ENCODE data around the gene ANKRD40. TPM values are rescaled to one million over a fixed set of nuclear protein-coding genes. Genes with fewer than 3 reads are reported as not detected.
A peak's percentile ranks its signal among the peaks of the same experiment; 100 is the strongest.

Gene ANKRD40
- total RNA-seq, 1 experiment from 2014 or later = 33.5 TPM

- H3K9me2 ChIP-seq (ENCODE audit: insufficient read depth) = no peaks in the 10 kb centered on the region
- no peak overlapping the region for H3K4me3 ChIP-seq
- H3K4me2 ChIP-seq = no peak overlapping the region
- ChIA-PET POLR2A (ENCODE audit: unreplicated experiment) (no interaction called here), CTCF (no interaction called here)
- no TSS peak for BruUV-seq (replicated peaks)
- peaks cover 89% of the 10 kb centered on the region for H3K4me1 ChIP-seq (replicated peaks; ENCODE audit: insufficient read depth)
- TF ChIP-seq CTCF (conservative IDR thresholded peaks at IDR 0.05) = no peak
- TF ChIP-seq EZH2 (IDR thresholded peaks at IDR 0.05; ENCODE audit: low read depth) = no peak
- no peaks in the 10 kb centered on the region; the same call in 1 of the 2 replicates for H4K20me1 ChIP-seq (ENCODE audit: insufficient read depth)
- no peaks in the 10 kb centered on the region for H3K79me2 ChIP-seq (ENCODE audit: low read depth)
- H3F3A ChIP-seq (ENCODE audit: insufficient read depth, low read depth) = peaks cover 99% of the 10 kb centered on the region
- H3K27ac ChIP-seq = no peak overlapping the region
- no peak for DNase-seq
- peaks cover 51% of the 10 kb centered on the region for H3K36me3 ChIP-seq (ENCODE audit: low read depth)
- H3K27me3 ChIP-seq (ENCODE audit: insufficient read depth, low read depth) = no peaks in the 10 kb centered on the region
- H3K9me3 ChIP-seq (ENCODE audit: insufficient read depth, low read depth) = no peaks in the 10 kb centered on the region
- intact Hi-C loops (cut with micrococcal nuclease; ENCODE audit: unreplicated experiment) = loop anchor here (2.0 kb wide), 1 partner anchor 27 kb away; no protein-coding TSS in a partner anchor
- H2AFZ ChIP-seq = no peak overlapping the region
These were observed 20.3 kb downstream of the ANKRD40 start for GRCh38 chr17:50687200-50688066.

GRCh38 chr17:50686494-50687199, 21.1 kb downstream of the ANKRD40 start:
- Histone ChIP-seq H3K4me3 (no peak overlapping the region), H3F3A (ENCODE audit: insufficient read depth, low read depth) (peaks cover 98% of the 10 kb centered on the region), H3K4me1 (replicated peaks; ENCODE audit: insufficient read depth) (peaks cover 81% of the 10 kb centered on the region), H3K27ac (peak overlapping the region; percentile 33; the same call in 1 of the 2 replicates), H4K20me1 (ENCODE audit: insufficient read depth) (no peaks in the 10 kb centered on the region; the same call in 1 of the 2 replicates), H3K27me3 (ENCODE audit: insufficient read depth, low read depth) (no peaks in the 10 kb centered on the region), H3K79me2 (ENCODE audit: low read depth) (no peaks in the 10 kb centered on the region), H3K9me3 (ENCODE audit: insufficient read depth, low read depth) (no peaks in the 10 kb centered on the region), H2AFZ (no peak overlapping the region), H3K4me2 (0 out of 2 replicates have a peak overlapping the region, but pooled peaks have one; percentile 8), H3K36me3 (ENCODE audit: low read depth) (peaks cover 54% of the 10 kb centered on the region), H3K9me2 (ENCODE audit: insufficient read depth) (no peaks in the 10 kb centered on the region)
- POLR2A ChIA-PET (ENCODE audit: unreplicated experiment) = no interaction called here
- intact Hi-C loops (cut with micrococcal nuclease; ENCODE audit: unreplicated experiment) = loop anchor here (2.0 kb wide), 1 partner anchor 26 kb away; no protein-coding TSS in a partner anchor
- CTCF ChIA-PET = interaction anchor here (0.6 kb wide), 1 partner anchor 59 kb away, joined by 3 read pairs; no protein-coding TSS in a partner anchor
- no peak for TF ChIP-seq EZH2 (IDR thresholded peaks at IDR 0.05; ENCODE audit: low read depth)
- no peak for TF ChIP-seq CTCF (conservative IDR thresholded peaks at IDR 0.05)
- DNase-seq = peak in 1 of 2 experiments; percentile 60
- BruUV-seq (replicated peaks) = no TSS peak

GRCh38 chr17:50685691-50686493, 21.8 kb downstream of the ANKRD40 start:
- Histone ChIP-seq H3K27me3 (ENCODE audit: insufficient read depth, low read depth) (no peaks in the 10 kb centered on the region), H3K4me1 (replicated peaks; ENCODE audit: insufficient read depth) (peaks cover 74% of the 10 kb centered on the region), H3K4me3 (no peak overlapping the region), H3K79me2 (ENCODE audit: low read depth) (no peaks in the 10 kb centered on the region), H3K9me2 (ENCODE audit: insufficient read depth) (no peaks in the 10 kb centered on the region), H3K4me2 (0 out of 2 replicates have a peak overlapping the region, but pooled peaks have one; percentile 8), H3F3A (ENCODE audit: insufficient read depth, low read depth) (peaks cover 95% of the 10 kb centered on the region), H3K9me3 (ENCODE audit: insufficient read depth, low read depth) (no peaks in the 10 kb centered on the region), H4K20me1 (ENCODE audit: insufficient read depth) (no peaks in the 10 kb centered on the region; the same call in 1 of the 2 replicates), H2AFZ (no peak overlapping the region), H3K36me3 (ENCODE audit: low read depth) (peaks cover 56% of the 10 kb centered on the region), H3K27ac (peak overlapping the region; percentile 33; the same call in 1 of the 2 replicates)
- POLR2A ChIA-PET (ENCODE audit: unreplicated experiment) = no interaction called here
- no peak for DNase-seq
- no peak for TF ChIP-seq CTCF (conservative IDR thresholded peaks at IDR 0.05)
- no peak for TF ChIP-seq EZH2 (IDR thresholded peaks at IDR 0.05; ENCODE audit: low read depth)
- CTCF ChIA-PET = interaction anchor here (0.6 kb wide), 1 partner anchor 58 kb away, joined by 3 read pairs; no protein-coding TSS in a partner anchor
- intact Hi-C loops (cut with micrococcal nuclease; ENCODE audit: unreplicated experiment) = loop anchor here (2.0 kb wide), 2 partner anchors 25 to 47 kb away; no protein-coding TSS in a partner anchor
- no TSS peak for BruUV-seq (replicated peaks)

All from PC-9 (cell line).